Panc1 (cell line): ENCODE results near the gene SCRN3. TPM values are rescaled to one million over a fixed set of nuclear protein-coding genes. Genes with fewer than 3 reads are reported as not detected.
"Not testable (repeated sequence)": the region's sequence is repeated elsewhere in the genome, so short reads cannot be mapped to it uniquely, and the experiment has no call there.

ENCODE experiments used
- ATAC-seq: fragments of 200-7000 bp; cut with Tn5 transposase; 2 replicates; pipeline ENCODE4 v1.9.1; 2020; ENCODE audit warnings: mild to moderate bottlenecking, moderate library complexity
- BruUV-seq: library from RNA; stranded (reverse); fragments of 400-500 nt; replicated peaks from 2 replicates; lab custom pipeline; 2021; lab: Mats Ljungman, UMichigan
- CTCF ChIA-PET: fragments of 300-600 bp; sonication (Branson Sonifier 250); formaldehyde crosslinking; loops from one replicate; lab custom pipeline; 2022; ENCODE audit warnings: antibody characterized with exemption; lab: Charles Lee
- POLR2A ChIA-PET: fragments of 300-600 bp; sonication (Branson Sonifier 250); formaldehyde crosslinking; loops from one replicate; lab custom pipeline; 2022; ENCODE audit warnings: antibody characterized with exemption; lab: Charles Lee
- DNase-seq: peaks from one replicate; pipeline ENCODE4 v3.0.0-alpha.2; 2010; ENCODE audit warnings: low read depth, low spot score
- H3K27ac ChIP-seq: 2 replicates; pipeline ENCODE4 v1.5.1; 2011; ENCODE audit warnings: mild to moderate bottlenecking, low read length, inconsistent platforms
- H3K27me3 ChIP-seq: fragments of 200-500 bp; sonication (Bioruptor generic); 2 replicates; pipeline ENCODE4 v1.6.0; 2014; ENCODE audit warnings: low read length, inconsistent platforms; ENCODE audit not compliant: control insufficient read depth, insufficient read depth
- H3K36me3 ChIP-seq: fragments of 200-500 bp; sonication (Bioruptor generic); 2 replicates; pipeline ENCODE4 v1.5.1; 2014; ENCODE audit warnings: inconsistent platforms, mild to moderate bottlenecking, low read length, moderate library complexity; ENCODE audit not compliant: control insufficient read depth, insufficient read depth
- H3K4me1 ChIP-seq: 2 replicates; pipeline ENCODE4 v1.5.1; 2011; ENCODE audit warnings: inconsistent platforms, mild to moderate bottlenecking, low read length, moderate library complexity; ENCODE audit not compliant: control insufficient read depth, insufficient read depth
- H3K4me3 ChIP-seq, 2 experiments: 2 replicates each; pipeline ENCODE4 v1.5.1; 2011 to 2012; ENCODE audit warnings: low read depth in 2 of 2, low read length in 2 of 2, mild to moderate bottlenecking in 2 of 2, inconsistent platforms in 1 of 2, moderate library complexity in 1 of 2
- H3K9me3 ChIP-seq: fragments of 200-500 bp; sonication (Bioruptor generic); 2 replicates; pipeline ENCODE4 v1.5.1; 2014; ENCODE audit warnings: low read depth, mild to moderate bottlenecking, inconsistent platforms, low read length, moderate library complexity; ENCODE audit not compliant: control insufficient read depth, insufficient read depth
- POLR2AphosphoS5 ChIP-seq: IDR thresholded peaks from 2 replicates; pipeline ENCODE4 v1.6.1; 2012; ENCODE audit warnings: mild to moderate bottlenecking, low read depth, low read length, moderate library complexity
- REST ChIP-seq, 2 experiments: IDR thresholded peaks; 2 replicates each; pipeline ENCODE4 v1.6.1; 2011 to 2012; ENCODE audit warnings: low read depth in 2 of 2, control low read depth in 1 of 2, low read length in 1 of 2, mild to moderate bottlenecking in 1 of 2, moderate library complexity in 1 of 2; ENCODE audit not compliant: insufficient read depth in 1 of 2
- SIN3A ChIP-seq: IDR thresholded peaks from 2 replicates; pipeline ENCODE4 v1.6.1; 2012; ENCODE audit warnings: low read depth, mild to moderate bottlenecking, low read length, moderate library complexity, borderline replicate concordance; ENCODE audit not compliant: insufficient read depth
- TCF7L2 ChIP-seq: IDR thresholded peaks from 2 replicates; pipeline ENCODE4 v1.6.1; 2011; ENCODE audit warnings: mild to moderate bottlenecking, low read depth, low read length, inconsistent platforms
- in situ Hi-C: cut with HindIII; loops from 2 replicates; pipeline ENCODE4 v1.10.0; 2016; ENCODE audit warnings: low sequenced_read_pairs, low pct_unique_long_range_greater_than_20kb
- intact Hi-C: fragments of 100-400 bp; cut with micrococcal nuclease; formaldehyde crosslinking; loops from one replicate; pipeline ENCODE4 v1.10.0; 2022; ENCODE audit not compliant: unreplicated experiment
- total RNA-seq: library from RNA; stranded (reverse); gene quantifications from one replicate; pipeline ENCODE4 v1.2.1, GENCODE V29; 2021; ENCODE audit not compliant: unreplicated experiment
- TF ChIP-seq, protein P1 (sequence below): fragments of 450-650 bp; IDR thresholded peaks from 2 replicates; pipeline ENCODE4 v1.5.1; 2017; ENCODE audit warnings: mild to moderate bottlenecking

The SCRN3 gene
- total RNA-seq, 1 experiment from 2014 or later, result 16.2 TPM

DNA sequence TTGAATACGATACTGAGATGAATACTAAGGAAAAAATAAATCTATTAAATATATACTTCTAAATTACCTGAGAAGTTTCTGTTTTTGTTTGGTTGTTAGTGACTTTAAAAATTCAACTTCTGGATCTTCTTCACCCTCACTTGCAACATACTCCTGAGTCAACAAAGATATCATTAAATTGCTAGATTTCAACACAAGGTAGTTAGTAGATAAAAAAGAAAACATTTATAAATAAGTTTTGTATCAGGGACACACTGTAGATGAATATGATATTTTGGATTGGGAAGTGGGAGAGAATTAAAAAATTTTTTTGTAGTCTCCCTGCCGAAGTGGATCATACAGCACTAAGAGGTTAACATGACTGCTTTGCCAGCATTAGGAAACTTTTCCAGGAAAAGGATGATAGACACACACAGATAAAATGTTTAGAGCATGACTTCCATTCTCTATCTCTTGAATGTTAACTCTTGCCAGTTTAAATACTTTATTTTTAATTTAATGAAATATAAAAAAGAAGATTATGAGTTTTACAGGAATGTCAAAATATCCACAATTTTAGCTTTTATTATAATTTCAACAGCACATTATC lies 44.8 kb upstream of the SCRN3 start:
- DNase-seq, result no peak
- POLR2A ChIA-PET, result no interaction called here
- Histone ChIP-seq H3K9me3 (no peaks in the 10 kb centered on the region), H3K4me3 (no peak overlapping the region), H3K27ac (no peak overlapping the region), H3K4me1 (no peaks in the 10 kb centered on the region), H3K36me3 (no peaks in the 10 kb centered on the region), H3K27me3 (no peaks in the 10 kb centered on the region)
- TF ChIP-seq TCF7L2 (no peak), SIN3A (no peak), POLR2AphosphoS5 (no peak), REST (IDR thresholded peaks at IDR 0.05; ENCODE audit: insufficient read depth in 1 of 2, low read depth in 2 of 2, low read length in 1 of 2) (no peak)
- TF ChIP-seq, protein P1, sequence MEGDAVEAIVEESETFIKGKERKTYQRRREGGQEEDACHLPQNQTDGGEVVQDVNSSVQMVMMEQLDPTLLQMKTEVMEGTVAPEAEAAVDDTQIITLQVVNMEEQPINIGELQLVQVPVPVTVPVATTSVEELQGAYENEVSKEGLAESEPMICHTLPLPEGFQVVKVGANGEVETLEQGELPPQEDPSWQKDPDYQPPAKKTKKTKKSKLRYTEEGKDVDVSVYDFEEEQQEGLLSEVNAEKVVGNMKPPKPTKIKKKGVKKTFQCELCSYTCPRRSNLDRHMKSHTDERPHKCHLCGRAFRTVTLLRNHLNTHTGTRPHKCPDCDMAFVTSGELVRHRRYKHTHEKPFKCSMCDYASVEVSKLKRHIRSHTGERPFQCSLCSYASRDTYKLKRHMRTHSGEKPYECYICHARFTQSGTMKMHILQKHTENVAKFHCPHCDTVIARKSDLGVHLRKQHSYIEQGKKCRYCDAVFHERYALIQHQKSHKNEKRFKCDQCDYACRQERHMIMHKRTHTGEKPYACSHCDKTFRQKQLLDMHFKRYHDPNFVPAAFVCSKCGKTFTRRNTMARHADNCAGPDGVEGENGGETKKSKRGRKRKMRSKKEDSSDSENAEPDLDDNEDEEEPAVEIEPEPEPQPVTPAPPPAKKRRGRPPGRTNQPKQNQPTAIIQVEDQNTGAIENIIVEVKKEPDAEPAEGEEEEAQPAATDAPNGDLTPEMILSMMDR, result no peak
- intact Hi-C loops, result no loop called here
- no peak for ATAC-seq
- CTCF ChIA-PET, result interaction anchor here (0.6 to 2.4 kb wide), 2 partner anchors 431 to 948 kb away, joined by 3 to 8 read pairs; no protein-coding TSS in a partner anchor
- no TSS peak for BruUV-seq
- in situ Hi-C loops, result no loop called here

DNA sequence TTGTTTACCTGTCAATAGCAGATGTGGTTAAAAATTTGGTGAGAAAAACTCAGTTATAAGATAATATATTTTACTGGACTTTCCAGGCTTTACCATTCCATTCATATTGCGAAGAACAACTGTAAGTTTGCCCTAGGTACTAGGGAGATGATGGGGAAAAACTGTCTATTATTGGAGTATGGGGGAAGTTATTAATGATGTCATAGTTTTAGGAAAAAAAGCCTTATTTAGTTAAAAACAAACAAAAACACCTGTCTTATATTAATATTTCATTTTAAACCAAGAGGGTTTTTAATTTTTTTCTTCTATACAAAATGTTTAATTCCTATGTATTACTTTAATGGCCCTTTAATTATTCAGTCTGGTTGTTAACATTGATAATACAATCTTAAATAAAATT lies 42.5 kb upstream of the SCRN3 start:
- no peak for DNase-seq
- H3K4me1 ChIP-seq, result no peaks in the 10 kb centered on the region
- ChIA-PET POLR2A (no interaction called here), CTCF (no interaction called here)
- no peak for ATAC-seq
- no peak overlapping the region for H3K4me3 ChIP-seq
- H3K27me3 ChIP-seq, result no peaks in the 10 kb centered on the region
- TF ChIP-seq POLR2AphosphoS5, result no peak
- BruUV-seq, result no TSS peak
- no peaks in the 10 kb centered on the region for H3K36me3 ChIP-seq
- in situ Hi-C loops, result no loop called here
- intact Hi-C loops, result no loop called here
- no peak overlapping the region for H3K27ac ChIP-seq
- H3K9me3 ChIP-seq, result no peaks in the 10 kb centered on the region

- CTCF ChIA-PET, result no interaction called here
- intact Hi-C loops, result loop anchor here (5.0 kb wide), 1 partner anchor 86 kb away; no protein-coding TSS in a partner anchor
- no peak overlapping the region for H3K4me3 ChIP-seq
- POLR2A ChIA-PET, result no interaction called here
- DNase-seq, result no peak
- TF ChIP-seq TCF7L2 (no peak), POLR2AphosphoS5 (no peak)
- no TSS peak for BruUV-seq
- H3K9me3 ChIP-seq, result no peaks in the 10 kb centered on the region
- no peaks in the 10 kb centered on the region for H3K4me1 ChIP-seq
- in situ Hi-C loops, result no loop called here
- H3K27me3 ChIP-seq, result no peaks in the 10 kb centered on the region
- ATAC-seq, result no peak
- no peaks in the 10 kb centered on the region for H3K36me3 ChIP-seq
- no peak overlapping the region for H3K27ac ChIP-seq
Measured at GRCh38 chr2:174356347-174356746, 39.2 kb upstream of the SCRN3 start.

GRCh38 chr2:174359663-174360062 lies 35.9 kb upstream of the SCRN3 start:
- H3K4me3 ChIP-seq, H3K27ac ChIP-seq, CTCF ChIA-PET, H3K9me3 ChIP-seq, DNase-seq, H3K4me1 ChIP-seq, POLR2A ChIA-PET, ATAC-seq, BruUV-seq, in situ Hi-C loops, H3K27me3 ChIP-seq, H3K36me3 ChIP-seq: not testable (repeated sequence)
- intact Hi-C loops, result loop anchor here (5.0 kb wide), 1 partner anchor 83 kb away; no protein-coding TSS in a partner anchor
